Thoracic aorta (tissue), 2 donors: ENCODE measurements around the gene TSKS. TPM values are rescaled to one million over a fixed set of nuclear protein-coding genes. Genes with fewer than 3 reads are reported as not detected.

Source experiments
- ATAC-seq: fragments of 150-250 bp; one replicate; pipeline ENCODE4 v1.8.0; 2017; ENCODE audit warnings: low read depth; ENCODE audit not compliant: insufficient number of reproducible peaks, low FRiP score
- DNase-seq: peaks from one replicate; pipeline ENCODE4 v3.0.0-alpha.2; 2020; ENCODE audit warnings: low spot score
- H3K27ac ChIP-seq, 2 donors: fragments of 200-600 bp; sonication (generic); 1 replicate in 1 of 2; 2 replicates in 1 of 2; pipeline ENCODE4 v1.5.1; 2016; ENCODE audit warnings: mild to moderate bottlenecking in 2 of 2, moderate library complexity in 2 of 2
- H3K27me3 ChIP-seq: fragments of 200-600 bp; sonication (generic); replicated peaks from 2 replicates; pipeline ENCODE4 v1.6.0; 2016; ENCODE audit warnings: mild to moderate bottlenecking; ENCODE audit not compliant: insufficient read depth
- H3K36me3 ChIP-seq: fragments of 200-600 bp; sonication (generic); one replicate; pipeline ENCODE4 v1.5.1; 2016
- H3K4me1 ChIP-seq, 2 donors: fragments of 200-600 bp; sonication (generic); 1 replicate in 1 of 2; 2 replicates in 1 of 2; pipeline versions ENCODE4 v1.5.1 to v1.6.0; 2016; ENCODE audit warnings: low read depth in 2 of 2, mild to moderate bottlenecking in 1 of 2; ENCODE audit not compliant: control insufficient read depth in 1 of 2
- H3K4me3 ChIP-seq: fragments of 200-600 bp; sonication (generic); 2 replicates; pipeline ENCODE4 v1.5.1; 2016; ENCODE audit warnings: mild to moderate bottlenecking
- H3K9me3 ChIP-seq: fragments of 200-600 bp; sonication (generic); 2 replicates; pipeline ENCODE4 v1.5.1; 2016
- CTCF ChIP-seq: fragments of 200-600 bp; sonication (generic); IDR thresholded peaks from one replicate; pipeline ENCODE4 v1.5.1; 2019; ENCODE audit warnings: antibody characterized with exemption
- total RNA-seq, 2 donors: library from RNA; depleted of rRNA; stranded (reverse); fragments of >200 nt; gene quantifications; one replicate each; pipeline versions ENCODE4 v1.1.0 to v1.2.3, GENCODE V29; 2016

Gene TSKS
- total RNA-seq, 2 donors from 2014 or later, result not detected

DNA sequence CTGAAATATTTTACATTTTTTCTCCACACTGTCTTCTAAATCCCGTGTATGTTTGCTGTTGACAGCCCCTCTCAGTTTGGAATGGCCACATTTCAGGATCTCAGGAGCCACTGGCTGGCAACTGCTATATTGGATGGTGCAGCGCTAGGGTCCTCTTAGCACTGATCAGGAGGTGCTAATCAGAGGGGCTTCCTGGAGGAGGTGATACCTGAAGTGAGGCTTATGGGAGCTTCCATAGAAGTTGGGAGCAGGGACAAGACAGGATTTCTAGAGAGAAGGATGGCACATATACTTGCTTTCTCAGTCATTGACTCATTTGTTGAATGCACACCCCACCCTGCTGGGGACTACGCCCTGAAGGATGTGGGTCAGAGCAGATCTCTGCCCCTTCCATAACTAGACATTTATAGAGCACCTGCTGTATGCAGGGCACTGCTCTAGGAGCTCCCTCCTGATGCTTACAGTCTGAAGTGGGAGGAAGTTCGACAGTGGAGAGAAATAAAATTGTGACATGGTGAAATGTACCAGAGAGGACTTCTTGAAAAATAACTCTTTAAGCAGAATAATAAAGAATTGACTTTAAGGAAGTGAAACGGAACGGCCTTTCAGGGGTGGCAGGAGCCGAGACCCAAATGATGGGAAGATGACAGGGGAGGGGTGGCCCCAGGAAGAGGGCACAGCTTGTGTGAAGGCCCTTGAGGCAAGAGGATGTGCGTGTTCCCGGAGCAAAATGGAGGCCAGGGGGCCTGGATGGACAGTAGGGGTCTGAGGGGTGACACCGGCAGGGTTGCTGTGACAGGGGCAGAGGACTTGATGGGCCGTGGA is 16.8 kb upstream of the TSKS start:
- Histone ChIP-seq H3K4me3 (no peak overlapping the region), H3K9me3 (no peaks in the 10 kb centered on the region), H3K27ac (no peak overlapping the region), H3K36me3 (peaks cover 27% of the 10 kb centered on the region), H3K4me1 (no peaks in the 10 kb centered on the region), H3K27me3 (no peaks in the 10 kb centered on the region)
- ATAC-seq (no peak), DNase-seq (no peak)
- no peak for TF ChIP-seq CTCF

- DNase-seq (no peak), ATAC-seq (no peak)
- H3K9me3 ChIP-seq, result no peaks in the 10 kb centered on the region
- no peak overlapping the region for H3K27ac ChIP-seq
- no peaks in the 10 kb centered on the region for H3K4me1 ChIP-seq
- H3K4me3 ChIP-seq, result no peak overlapping the region
- TF ChIP-seq CTCF, result no peak
- H3K36me3 ChIP-seq, result peaks cover 10% of the 10 kb centered on the region
- no peaks in the 10 kb centered on the region for H3K27me3 ChIP-seq
Observed at GRCh38 chr19:49776371-49776764, 13.3 kb upstream of the TSKS start.

DNA sequence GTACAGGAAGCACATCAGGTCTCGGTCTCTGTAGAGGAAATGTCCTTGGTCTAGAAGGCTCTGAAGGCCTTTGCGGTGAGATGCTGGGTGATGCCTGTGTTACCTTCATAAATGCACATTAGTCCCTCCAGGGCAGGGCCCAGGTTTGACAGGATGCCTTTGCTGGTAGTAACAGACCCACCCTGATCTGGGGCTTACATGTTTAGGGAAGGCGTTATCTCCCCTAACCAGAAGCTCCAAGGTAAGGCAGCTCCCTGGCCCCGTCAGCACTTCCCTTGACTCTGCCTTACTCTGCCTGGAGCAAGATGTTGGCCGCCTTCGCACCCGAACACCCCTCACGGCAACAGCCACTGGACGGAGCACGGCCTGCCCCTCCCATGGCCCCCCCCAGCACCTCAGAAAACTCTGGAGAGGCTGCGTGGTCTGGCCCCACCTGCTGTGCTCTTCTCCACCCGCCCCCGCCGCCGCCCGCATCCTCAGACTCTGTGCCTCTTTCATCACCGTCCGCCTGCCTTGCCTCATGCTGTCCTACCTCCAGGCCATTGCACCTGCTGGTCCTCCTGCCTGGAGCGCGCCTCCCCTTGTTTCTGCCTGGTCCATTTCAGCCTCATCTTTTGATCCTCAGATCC is 12.8 kb upstream of the TSKS start:
- Histone ChIP-seq H3K36me3 (peaks cover 10% of the 10 kb centered on the region), H3K4me1 (no peaks in the 10 kb centered on the region), H3K4me3 (no peak overlapping the region), H3K9me3 (no peaks in the 10 kb centered on the region), H3K27me3 (no peaks in the 10 kb centered on the region), H3K27ac (no peak overlapping the region)
- ATAC-seq (no peak), DNase-seq (no peak)
- TF ChIP-seq CTCF, result no peak

DNA sequence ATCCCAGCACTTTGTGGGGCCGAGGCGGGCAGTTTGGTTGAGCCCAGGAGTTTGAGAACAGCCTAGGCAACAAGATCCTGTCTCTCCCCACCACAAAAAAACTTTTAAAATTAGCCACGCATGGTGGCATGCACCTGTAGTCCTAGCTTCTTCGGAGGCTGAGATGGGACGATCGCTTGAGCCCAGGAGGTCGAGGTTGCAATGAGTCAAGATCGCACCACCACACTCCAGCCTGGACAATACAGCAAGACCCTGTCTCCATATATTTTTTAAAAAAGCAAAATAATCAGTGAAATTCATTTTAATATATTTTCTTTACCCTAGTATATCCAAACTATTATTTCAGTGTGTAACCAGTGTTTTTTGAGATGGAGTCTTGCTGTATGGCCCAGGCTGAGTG is 11.9 kb upstream of the TSKS start:
- Histone ChIP-seq H3K4me1 (no peaks in the 10 kb centered on the region), H3K27me3 (no peaks in the 10 kb centered on the region), H3K4me3 (no peak overlapping the region), H3K27ac (no peak overlapping the region), H3K36me3 (peaks cover 10% of the 10 kb centered on the region), H3K9me3 (no peaks in the 10 kb centered on the region)
- ATAC-seq (no peak), DNase-seq (no peak)
- no peak for TF ChIP-seq CTCF

DNA sequence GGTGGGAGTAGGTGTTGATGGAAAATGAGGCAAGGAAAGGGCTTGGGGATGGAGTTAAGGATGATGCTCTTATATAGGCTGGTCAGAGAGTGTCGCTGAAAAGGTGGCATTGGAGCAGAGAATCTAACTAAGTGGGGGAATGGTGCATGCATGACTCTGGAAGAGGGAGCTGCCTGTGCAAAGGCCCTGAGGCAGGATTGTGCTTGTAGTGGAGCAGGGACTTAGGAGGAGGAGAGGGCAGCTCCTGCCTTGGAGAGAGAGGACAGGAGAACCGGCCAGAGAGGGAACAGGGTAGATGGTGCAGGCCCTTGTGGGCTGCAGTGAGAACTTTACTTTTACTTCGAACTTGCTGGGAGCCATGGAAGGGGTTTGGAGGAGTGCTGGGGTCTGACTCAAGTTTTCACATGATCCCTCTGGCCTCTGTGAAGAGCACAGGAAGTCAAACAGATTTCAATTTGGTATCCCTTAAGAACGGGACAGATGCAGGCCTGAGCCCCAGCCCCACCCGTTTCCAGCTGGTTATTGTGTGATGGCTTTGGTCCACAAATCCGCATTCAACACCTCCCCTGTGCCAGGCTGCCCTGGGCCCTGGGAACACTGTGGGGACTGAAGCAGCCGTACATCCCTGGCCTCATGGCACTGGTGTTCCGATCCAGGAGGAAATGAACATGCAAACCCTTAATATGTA is 10.7 kb upstream of the TSKS start:
- Histone ChIP-seq H3K27me3 (no peaks in the 10 kb centered on the region), H3K4me3 (no peak overlapping the region), H3K9me3 (no peaks in the 10 kb centered on the region), H3K36me3 (peaks cover 10% of the 10 kb centered on the region), H3K4me1 (peaks cover under 1 to 8% of the 10 kb centered on the region in 2 donors), H3K27ac (no peak overlapping the region)
- DNase-seq (no peak), ATAC-seq (no peak)
- no peak for TF ChIP-seq CTCF
